WERI-Rb-1 (cell line): ENCODE measurements around the gene WASF1.

ENCODE experiments used
- DNase-seq: peaks from one replicate; pipeline ENCODE4 v3.0.0-alpha.2; 2020
- H3K27ac ChIP-seq: fragments of 250-450 bp; sonication (Bioruptor Pico); 2 replicates; pipeline ENCODE4 v1.5.1; 2020; ENCODE audit warnings: mild to moderate bottlenecking, moderate library complexity
- H3K27me3 ChIP-seq: fragments of 250-450 bp; sonication (Bioruptor Pico); 2 replicates; pipeline ENCODE4 v1.5.1; 2021; ENCODE audit warnings: mild to moderate bottlenecking, low read depth, moderate library complexity; ENCODE audit not compliant: insufficient read depth, severe bottlenecking
- H3K36me3 ChIP-seq: fragments of 250-450 bp; sonication (Bioruptor Pico); 2 replicates; pipeline ENCODE4 v1.5.1; 2020; ENCODE audit warnings: mild to moderate bottlenecking, moderate library complexity
- H3K4me3 ChIP-seq: 2 replicates; pipeline ENCODE4 v1.5.1; 2011; ENCODE audit warnings: low read depth, mild to moderate bottlenecking, control low read depth, low read length
- H3K9me3 ChIP-seq: fragments of 250-450 bp; sonication (Bioruptor Pico); 2 replicates; pipeline ENCODE4 v1.5.1; 2021; ENCODE audit warnings: mild to moderate bottlenecking, moderate library complexity; ENCODE audit not compliant: severe bottlenecking
- TF ChIP-seq, protein P1 (sequence below): IDR thresholded peaks from 2 replicates; pipeline ENCODE4 v1.5.1; 2011; ENCODE audit warnings: low read depth, mild to moderate bottlenecking, control low read depth, inconsistent platforms, low read length

The WASF1 gene

DNA sequence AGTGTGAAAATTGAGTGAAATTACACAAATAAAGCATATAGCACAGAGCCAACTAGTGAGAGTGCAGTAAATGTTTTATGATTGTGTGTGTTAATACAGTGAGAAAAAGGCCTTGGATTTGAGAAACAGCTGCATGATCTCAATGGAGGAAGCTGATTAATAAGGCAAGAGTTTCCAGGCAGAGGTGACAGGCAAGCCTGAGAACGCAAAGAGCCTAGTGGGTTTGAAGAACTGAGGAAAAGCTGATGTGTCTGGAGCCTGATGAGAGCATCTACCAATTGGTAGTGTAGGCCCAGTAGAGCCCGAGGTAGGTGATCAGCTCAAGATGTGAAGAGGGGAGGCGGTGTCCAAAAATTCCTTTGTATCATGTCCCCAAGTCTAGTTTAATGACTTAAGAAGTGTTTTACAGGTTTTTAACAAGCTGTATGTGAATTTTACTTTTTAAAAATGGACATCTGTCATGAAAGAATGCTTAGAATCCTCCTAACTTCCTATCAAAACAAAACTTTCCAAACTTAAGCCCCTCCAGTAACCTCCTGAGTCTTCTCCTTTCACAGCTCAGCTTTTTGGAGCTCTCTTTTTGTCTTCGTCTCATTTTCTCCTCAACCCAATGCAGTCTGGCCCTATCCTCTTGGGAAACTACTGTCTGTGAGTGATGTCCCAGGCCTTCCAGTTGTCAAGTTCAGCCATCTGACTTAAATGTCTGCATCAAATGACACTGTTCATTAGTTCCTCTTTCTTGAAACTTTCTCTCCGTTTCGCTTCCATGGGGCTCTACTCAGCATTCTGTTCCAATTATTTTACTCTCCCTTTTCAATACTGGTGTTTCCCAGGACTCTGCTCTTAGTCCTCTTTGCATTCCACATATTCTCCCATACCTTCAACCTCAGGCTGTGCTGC lies 1.9 kb upstream of the WASF1 start:
- DNase-seq: no peak
- TF ChIP-seq, protein P1, sequence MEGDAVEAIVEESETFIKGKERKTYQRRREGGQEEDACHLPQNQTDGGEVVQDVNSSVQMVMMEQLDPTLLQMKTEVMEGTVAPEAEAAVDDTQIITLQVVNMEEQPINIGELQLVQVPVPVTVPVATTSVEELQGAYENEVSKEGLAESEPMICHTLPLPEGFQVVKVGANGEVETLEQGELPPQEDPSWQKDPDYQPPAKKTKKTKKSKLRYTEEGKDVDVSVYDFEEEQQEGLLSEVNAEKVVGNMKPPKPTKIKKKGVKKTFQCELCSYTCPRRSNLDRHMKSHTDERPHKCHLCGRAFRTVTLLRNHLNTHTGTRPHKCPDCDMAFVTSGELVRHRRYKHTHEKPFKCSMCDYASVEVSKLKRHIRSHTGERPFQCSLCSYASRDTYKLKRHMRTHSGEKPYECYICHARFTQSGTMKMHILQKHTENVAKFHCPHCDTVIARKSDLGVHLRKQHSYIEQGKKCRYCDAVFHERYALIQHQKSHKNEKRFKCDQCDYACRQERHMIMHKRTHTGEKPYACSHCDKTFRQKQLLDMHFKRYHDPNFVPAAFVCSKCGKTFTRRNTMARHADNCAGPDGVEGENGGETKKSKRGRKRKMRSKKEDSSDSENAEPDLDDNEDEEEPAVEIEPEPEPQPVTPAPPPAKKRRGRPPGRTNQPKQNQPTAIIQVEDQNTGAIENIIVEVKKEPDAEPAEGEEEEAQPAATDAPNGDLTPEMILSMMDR: no peak
- Histone ChIP-seq H3K27ac (no peak overlapping the region), H3K9me3 (no peaks in the 10 kb centered on the region), H3K36me3 (no peaks in the 10 kb centered on the region; the same call in none of the 2 replicates), H3K4me3 (peak overlapping the region; percentile 80), H3K27me3 (no peaks in the 10 kb centered on the region)

GRCh38 chr6:110180228-110181008 lies 948 bp upstream of the WASF1 start, which contains the start of gene CDC40:
Gene CDC40 (plus strand): TSS chr6:110180427. CDS start chr6:110180445, 18 bp downstream.
- peak within 1 kb of the TSS; percentile 99 for H3K27ac ChIP-seq
- peak within 1 kb of the TSS; percentile 80 for H3K4me3 ChIP-seq
- DNase-seq: peak; percentile 53
- H3K27me3 ChIP-seq: no peaks in the 10 kb centered on the region
- no peaks in the 10 kb centered on the region for H3K9me3 ChIP-seq
- no peaks in the 10 kb centered on the region; the same call in 1 of the 2 replicates for H3K36me3 ChIP-seq
- TF ChIP-seq, protein P1: no peak

DNA sequence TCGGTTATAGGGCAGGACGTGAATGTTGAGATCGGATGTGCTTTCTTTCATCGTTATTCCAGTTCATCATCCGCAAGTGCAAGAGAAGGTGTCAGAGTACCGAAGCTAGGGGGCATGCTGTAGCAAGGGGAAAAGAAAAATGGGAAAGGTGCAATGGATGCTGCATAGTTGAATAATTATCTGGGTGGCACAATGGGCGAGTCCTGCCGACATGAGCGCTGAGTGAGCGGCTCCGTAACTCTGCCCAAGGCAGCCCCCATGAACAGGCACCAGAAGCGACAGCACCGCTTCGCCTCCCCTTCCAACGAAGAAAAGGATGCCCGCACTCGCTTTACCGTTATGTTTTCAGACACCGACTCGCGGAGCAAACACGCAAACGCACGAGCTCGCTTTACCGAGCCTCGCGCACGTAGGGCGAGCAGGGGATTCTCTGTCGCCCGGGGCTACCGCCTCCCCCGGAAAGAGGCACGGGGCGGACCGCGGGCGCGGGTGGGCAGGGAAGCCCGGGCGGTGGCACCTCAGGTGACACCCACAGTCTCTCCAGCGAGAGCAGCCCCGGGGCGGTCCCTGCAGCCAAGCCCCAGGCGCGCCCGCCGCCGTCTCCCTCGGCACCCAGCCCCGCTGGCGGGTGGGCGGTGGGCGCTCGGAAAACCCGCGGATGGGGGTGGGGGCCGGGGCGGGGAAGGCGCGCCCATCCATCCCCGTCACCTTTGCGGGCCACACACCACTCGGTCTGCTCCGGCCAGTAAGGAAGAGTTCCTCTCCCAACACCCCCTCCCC lies 654 bp downstream of the WASF1 start:
- Histone ChIP-seq H3K4me3 (peak overlapping the region; percentile 80), H3K27ac (peak overlapping the region; percentile 99), H3K36me3 (no peaks in the 10 kb centered on the region; the same call in 1 of the 2 replicates), H3K9me3 (no peaks in the 10 kb centered on the region), H3K27me3 (no peaks in the 10 kb centered on the region)
- DNase-seq: peak; percentile 58
- TF ChIP-seq, protein P1: peak; percentile 65

GRCh38 chr6:110173506-110174132 lies 5.9 kb downstream of the WASF1 start:
- no peaks in the 10 kb centered on the region for H3K36me3 ChIP-seq
- TF ChIP-seq, protein P1: no peak
- peak; percentile 25 for DNase-seq
- no peak overlapping the region for H3K27ac ChIP-seq
- no peaks in the 10 kb centered on the region for H3K27me3 ChIP-seq
- no peak overlapping the region for H3K4me3 ChIP-seq
- no peaks in the 10 kb centered on the region for H3K9me3 ChIP-seq

GRCh38 chr6:110170081-110170480 lies 9.4 kb downstream of the WASF1 start:
- H3K4me3 ChIP-seq: no peak overlapping the region
- TF ChIP-seq, protein P1: no peak
- H3K27me3 ChIP-seq: no peaks in the 10 kb centered on the region
- H3K27ac ChIP-seq: no peak overlapping the region
- H3K36me3 ChIP-seq: no peaks in the 10 kb centered on the region
- no peak for DNase-seq
- H3K9me3 ChIP-seq: no peaks in the 10 kb centered on the region
